ENCODE data around the gene SLAMF7.
"Not testable (repeated sequence)": the region's sequence is repeated elsewhere in the genome, so short reads cannot be mapped to it uniquely, and the experiment has no call there.

SLAMF7 gene

GRCh38 chr1:160780398-160780755, 41.3 kb downstream of the SLAMF7 start:
- no peak overlapping the region for H3K27ac ChIP-seq
- H3K4me3 ChIP-seq (ENCODE audit: low read depth, low read length), result no peak overlapping the region
- TF ChIP-seq CTCF (IDR thresholded peaks at IDR 0.05; ENCODE audit: low read depth, low read length, missing control alignments), result no peak
- no peaks in the 10 kb centered on the region for H3K27me3 ChIP-seq (replicated peaks)
- no peaks in the 10 kb centered on the region for H3K36me3 ChIP-seq (replicated peaks)
- in situ Hi-C loops (cut with HindIII; ENCODE audit: low pct_ligation_motif_present, low sequenced_read_pairs), result no loop called here
- no peak for DNase-seq

- H3K27ac ChIP-seq, result no peak overlapping the region
Observed at GRCh38 chr1:160781186-160781766, 42.2 kb downstream of the SLAMF7 start.

GRCh38 chr1:160781914-160782689, 43.1 kb downstream of the SLAMF7 start:
- DNase-seq, result no peak
- TF ChIP-seq CTCF (IDR thresholded peaks at IDR 0.05; ENCODE audit: low read depth, low read length, missing control alignments), result no peak
- Histone ChIP-seq H3K27ac (no peak overlapping the region), H3K4me3 (ENCODE audit: low read depth, low read length) (no peak overlapping the region), H3K36me3 (replicated peaks) (no peaks in the 10 kb centered on the region), H3K27me3 (replicated peaks) (no peaks in the 10 kb centered on the region)
- in situ Hi-C loops (cut with HindIII; ENCODE audit: low pct_ligation_motif_present, low sequenced_read_pairs), result no loop called here

More at GRCh38 chr1:160781186-160781766, 42.2 kb downstream of the SLAMF7 start:
- Histone ChIP-seq H3K4me3 (ENCODE audit: low read depth, low read length) (no peak overlapping the region), H3K36me3 (replicated peaks) (no peaks in the 10 kb centered on the region), H3K27me3 (replicated peaks) (no peaks in the 10 kb centered on the region)
- no peak for DNase-seq
- TF ChIP-seq CTCF (IDR thresholded peaks at IDR 0.05; ENCODE audit: low read depth, low read length, missing control alignments), result no peak
- in situ Hi-C loops (cut with HindIII; ENCODE audit: low pct_ligation_motif_present, low sequenced_read_pairs), result no loop called here

- not testable (repeated sequence) for DNase-seq
Observed at GRCh38 chr1:160782988-160783765, 44.1 kb downstream of the SLAMF7 start.

GRCh38 chr1:160789051-160789701, 50.1 kb downstream of the SLAMF7 start:
- in situ Hi-C loops (cut with HindIII; ENCODE audit: low pct_ligation_motif_present, low sequenced_read_pairs), result no loop called here
- no peak for TF ChIP-seq CTCF (IDR thresholded peaks at IDR 0.05; ENCODE audit: low read depth, low read length, missing control alignments)
- Histone ChIP-seq H3K27ac (no peak overlapping the region), H3K27me3 (replicated peaks) (no peaks in the 10 kb centered on the region), H3K36me3 (replicated peaks) (no peaks in the 10 kb centered on the region), H3K4me3 (ENCODE audit: low read depth, low read length) (no peak overlapping the region)
- DNase-seq, result no peak

More at GRCh38 chr1:160782988-160783765, 44.1 kb downstream of the SLAMF7 start:
- in situ Hi-C loops (cut with HindIII; ENCODE audit: low pct_ligation_motif_present, low sequenced_read_pairs); H3K36me3 ChIP-seq (replicated peaks); H3K27me3 ChIP-seq (replicated peaks); H3K27ac ChIP-seq; H3K4me3 ChIP-seq (ENCODE audit: low read depth, low read length): not testable (repeated sequence)
